ENCODE data around the gene KRTAP2-4.
"Not testable (repeated sequence)": the region's sequence is repeated elsewhere in the genome, so short reads cannot be mapped to it uniquely, and the experiment has no call there.

KRTAP2-4 gene

GRCh38 chr17:41069031-41069430 is 3.4 kb upstream of the KRTAP2-4 start:
- DNase-seq, result no peak

- no peak for DNase-seq
Measured at GRCh38 chr17:41067281-41067680, 1.6 kb upstream of the KRTAP2-4 start.

- not testable (repeated sequence) for DNase-seq
Measured at GRCh38 chr17:41065016-41065689, 526 bp downstream of the KRTAP2-4 start.

GRCh38 chr17:41064301-41064700 is 1.4 kb downstream of the KRTAP2-4 start:
- DNase-seq, result no peak

- no peak for DNase-seq
Measured at GRCh38 chr17:41063449-41063848, 2.2 kb downstream of the KRTAP2-4 start.

GRCh38 chr17:41061964-41062363 is 3.7 kb downstream of the KRTAP2-4 start:
- no peak for DNase-seq

GRCh38 chr17:41060052-41060604 is 5.6 kb downstream of the KRTAP2-4 start, which contains the start of gene KRTAP2-3:
TSS of gene KRTAP2-3 (minus strand) at chr17:41060114. CDS start at chr17:41060050, 64 bp downstream.
- no peak for DNase-seq

GRCh38 chr17:41059276-41060051 is 6.2 kb downstream of the KRTAP2-4 start:
- DNase-seq, result not testable (repeated sequence)

GRCh38 chr17:41058741-41059140 is 6.9 kb downstream of the KRTAP2-4 start:
- no peak for DNase-seq

GRCh38 chr17:41057547-41057946 is 8.1 kb downstream of the KRTAP2-4 start:
- no peak for DNase-seq

- not testable (repeated sequence) for DNase-seq
Measured at GRCh38 chr17:41055130-41055529, 10.5 kb downstream of the KRTAP2-4 start, which contains the start of gene KRTAP2-2. TSS of gene KRTAP2-2 (minus strand) at chr17:41055230. CDS start at chr17:41055211, 19 bp downstream.

- not testable (repeated sequence) for DNase-seq
Measured at GRCh38 chr17:41054556-41054955, 11.1 kb downstream of the KRTAP2-4 start.

GRCh38 chr17:41054025-41054424 is 11.7 kb downstream of the KRTAP2-4 start:
- no peak for DNase-seq

GRCh38 chr17:41052566-41052965 is 13.1 kb downstream of the KRTAP2-4 start:
- no peak for DNase-seq

- no peak for DNase-seq
Measured at GRCh38 chr17:41049110-41049509, 16.6 kb downstream of the KRTAP2-4 start.

- DNase-seq, result no peak
Measured at GRCh38 chr17:41048441-41048840, 17.2 kb downstream of the KRTAP2-4 start.

GRCh38 chr17:41046735-41047465 is 18.8 kb downstream of the KRTAP2-4 start, which contains the start of gene KRTAP2-1:
TSS of gene KRTAP2-1 (minus strand) at chr17:41047316. CDS start at chr17:41047267, 49 bp downstream.
- not testable (repeated sequence) for DNase-seq

GRCh38 chr17:41042953-41043352 is 22.7 kb downstream of the KRTAP2-4 start:
- DNase-seq, result no peak

- DNase-seq, result not testable (repeated sequence)
Measured at GRCh38 chr17:41040783-41041571, 24.7 kb downstream of the KRTAP2-4 start, which contains the start of gene KRTAP1-1. TSS of gene KRTAP1-1 (minus strand) at chr17:41041450. CDS start at chr17:41041397, 53 bp downstream.

- DNase-seq, result no peak
Measured at GRCh38 chr17:41037853-41038350, 27.8 kb downstream of the KRTAP2-4 start.

GRCh38 chr17:41034346-41034935 is 31.2 kb downstream of the KRTAP2-4 start, which contains the start of gene KRTAP1-3:
TSS of gene KRTAP1-3 (minus strand) at chr17:41034874. CDS start at chr17:41034821, 53 bp downstream.
- DNase-seq, result not testable (repeated sequence)
